ENCODE data around the gene SLC35D1. TPM values are rescaled to one million over a fixed set of nuclear protein-coding genes. Genes with fewer than 3 reads are reported as not detected.

The SLC35D1 gene
- total RNA-seq, 4 donors from 2014 or later = 7.7 to 13.4 (median 9.2) TPM

DNA sequence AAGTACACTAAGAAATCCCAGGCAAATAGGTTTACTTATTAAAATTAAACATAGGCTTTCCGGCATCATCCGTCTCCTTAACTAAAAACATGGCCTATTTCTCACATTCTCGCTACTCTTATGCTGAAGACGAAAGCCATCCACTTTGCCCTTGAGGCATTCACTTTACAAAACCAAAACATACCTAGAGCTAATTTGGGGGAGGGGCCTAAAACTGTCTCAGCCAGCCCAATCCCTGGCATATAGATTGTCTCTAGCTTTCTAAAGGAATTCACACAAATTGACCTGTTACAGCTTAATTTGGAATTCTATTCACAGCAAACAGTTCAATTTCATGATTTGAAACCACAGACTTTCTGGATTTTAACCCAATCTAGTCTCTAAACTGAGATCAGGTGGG lies 34.8 kb downstream of the SLC35D1 start:
- Histone ChIP-seq H3K4me1 (peaks cover 7 to 55% (median 20%) of the 10 kb centered on the region in 3 donors), H3K36me3 (peaks cover 0 to 9% of the 10 kb centered on the region in 2 donors), H3K9me3 (no peaks in the 10 kb centered on the region), H3K4me3 (no peak overlapping the region), H3K27ac (peak overlapping the region; percentile 65 to 77 (median 68)), H3K27me3 (no peaks in the 10 kb centered on the region)
- no peak for ATAC-seq
- whole genome bisulfite sequencing, 2 donors (ENCODE audit: low coverage in 1 of 2) = 56 to 75% methylated on average over 3 to 4 of the region's 4 CpGs
- TF ChIP-seq POLR2A (IDR thresholded peaks at IDR 0.05) (no peak), EP300 (IDR thresholded peaks at IDR 0.05) (no peak), POLR2AphosphoS5 (IDR thresholded peaks at IDR 0.05) (no peak)
- TF ChIP-seq, protein P1, sequence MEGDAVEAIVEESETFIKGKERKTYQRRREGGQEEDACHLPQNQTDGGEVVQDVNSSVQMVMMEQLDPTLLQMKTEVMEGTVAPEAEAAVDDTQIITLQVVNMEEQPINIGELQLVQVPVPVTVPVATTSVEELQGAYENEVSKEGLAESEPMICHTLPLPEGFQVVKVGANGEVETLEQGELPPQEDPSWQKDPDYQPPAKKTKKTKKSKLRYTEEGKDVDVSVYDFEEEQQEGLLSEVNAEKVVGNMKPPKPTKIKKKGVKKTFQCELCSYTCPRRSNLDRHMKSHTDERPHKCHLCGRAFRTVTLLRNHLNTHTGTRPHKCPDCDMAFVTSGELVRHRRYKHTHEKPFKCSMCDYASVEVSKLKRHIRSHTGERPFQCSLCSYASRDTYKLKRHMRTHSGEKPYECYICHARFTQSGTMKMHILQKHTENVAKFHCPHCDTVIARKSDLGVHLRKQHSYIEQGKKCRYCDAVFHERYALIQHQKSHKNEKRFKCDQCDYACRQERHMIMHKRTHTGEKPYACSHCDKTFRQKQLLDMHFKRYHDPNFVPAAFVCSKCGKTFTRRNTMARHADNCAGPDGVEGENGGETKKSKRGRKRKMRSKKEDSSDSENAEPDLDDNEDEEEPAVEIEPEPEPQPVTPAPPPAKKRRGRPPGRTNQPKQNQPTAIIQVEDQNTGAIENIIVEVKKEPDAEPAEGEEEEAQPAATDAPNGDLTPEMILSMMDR (IDR thresholded peaks at IDR 0.05) = no peak

DNA sequence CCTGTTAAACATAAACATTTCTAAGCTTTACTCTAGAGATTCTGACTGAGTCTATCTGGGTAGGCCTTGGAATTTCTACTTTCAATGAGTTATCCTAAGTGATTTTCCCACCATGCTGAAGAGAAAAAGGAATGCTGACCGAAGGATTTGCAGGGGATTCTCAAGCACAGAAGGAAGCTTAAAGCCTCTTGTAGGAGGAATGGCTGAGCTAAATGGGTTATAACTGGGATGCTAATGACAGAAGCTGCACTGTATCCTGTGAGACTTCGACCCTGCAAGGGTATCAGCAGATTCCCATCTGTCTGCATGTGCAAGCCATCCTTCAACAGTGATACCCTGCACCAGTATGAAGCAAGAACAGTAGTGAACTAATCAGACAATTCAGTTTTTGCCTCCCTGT lies 35.4 kb downstream of the SLC35D1 start:
- H3K36me3 ChIP-seq = peaks cover 0 to 5% of the 10 kb centered on the region in 2 donors
- H3K4me3 ChIP-seq = no peak overlapping the region
- ATAC-seq = no peak
- H3K27ac ChIP-seq = peak overlapping the region; percentile 47 to 77 (median 68)
- peaks cover 7 to 55% (median 20%) of the 10 kb centered on the region in 3 donors for H3K4me1 ChIP-seq
- 53 to 83% methylated on average over 1 to 2 of the region's 2 CpGs for WGBS, 2 donors (ENCODE audit: low coverage in 1 of 2)
- no peaks in the 10 kb centered on the region for H3K9me3 ChIP-seq
- TF ChIP-seq POLR2AphosphoS5 (IDR thresholded peaks at IDR 0.05) = no peak
- TF ChIP-seq, protein P1 (IDR thresholded peaks at IDR 0.05) = no peak
- TF ChIP-seq POLR2A (IDR thresholded peaks at IDR 0.05) = no peak
- no peak for TF ChIP-seq EP300 (IDR thresholded peaks at IDR 0.05)
- H3K27me3 ChIP-seq = no peaks in the 10 kb centered on the region

DNA sequence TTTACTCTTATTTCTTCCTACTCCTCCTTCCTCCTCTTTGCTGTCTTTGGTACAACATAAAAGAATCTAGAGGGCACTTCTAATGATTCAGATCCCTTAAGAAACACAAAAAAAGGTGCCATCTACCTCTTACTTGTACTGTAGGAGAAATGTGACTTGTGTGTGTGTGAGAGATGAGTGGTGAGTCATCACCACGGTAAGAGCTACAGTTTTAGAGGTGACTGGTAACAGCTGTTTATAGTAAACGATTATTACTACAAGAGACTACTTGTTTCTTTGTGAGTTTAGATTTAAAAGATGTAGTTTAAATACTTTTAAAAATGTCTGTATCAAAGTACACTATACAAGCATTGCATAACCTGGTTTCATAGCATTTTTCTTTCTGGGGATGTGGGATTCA lies 40.4 kb downstream of the SLC35D1 start:
- H3K36me3 ChIP-seq = peaks cover 0 to 21% of the 10 kb centered on the region in 2 donors
- H3K27me3 ChIP-seq = no peaks in the 10 kb centered on the region
- ATAC-seq = no peak
- TF ChIP-seq POLR2AphosphoS5 (IDR thresholded peaks at IDR 0.05) (no peak), POLR2A (IDR thresholded peaks at IDR 0.05) (no peak), EP300 (IDR thresholded peaks at IDR 0.05) (no peak)
- TF ChIP-seq, protein P1 (IDR thresholded peaks at IDR 0.05) = no peak
- no peak overlapping the region for H3K27ac ChIP-seq
- H3K9me3 ChIP-seq = no peaks in the 10 kb centered on the region
- peaks cover 0 to 20% (median 0%) of the 10 kb centered on the region in 3 donors for H3K4me1 ChIP-seq
- H3K4me3 ChIP-seq = no peak overlapping the region
- 8 to 26% methylated on average over 2 of the region's 2 CpGs for WGBS, 2 donors (ENCODE audit: low coverage in 1 of 2)

DNA sequence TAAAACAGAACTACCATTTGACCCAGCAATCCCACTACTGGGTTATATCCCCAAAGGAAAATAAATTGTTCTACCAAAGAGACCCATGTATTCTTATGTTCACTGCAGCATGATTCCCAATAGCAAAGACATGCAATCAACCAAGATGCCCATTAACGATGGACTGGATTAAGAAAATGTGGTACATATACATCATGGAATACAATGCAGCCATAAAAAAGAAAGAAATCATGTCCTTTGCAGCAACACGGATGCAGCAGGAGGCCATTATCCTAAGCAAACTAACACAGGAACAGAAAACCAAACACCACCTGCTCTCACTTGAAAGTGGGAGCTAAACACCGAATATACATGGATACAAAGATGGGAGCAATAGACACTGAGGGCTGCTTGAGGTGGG lies 44.2 kb downstream of the SLC35D1 start:
- Histone ChIP-seq H3K4me3 (no peak overlapping the region), H3K4me1 (no peaks in the 10 kb centered on the region), H3K27me3 (no peaks in the 10 kb centered on the region), H3K9me3 (no peaks in the 10 kb centered on the region), H3K36me3 (peaks cover 0 to 28% of the 10 kb centered on the region in 2 donors), H3K27ac (no peak overlapping the region)
- no peak for TF ChIP-seq EP300 (IDR thresholded peaks at IDR 0.05)
- WGBS, 2 donors (ENCODE audit: low coverage in 1 of 2) = 81 to 98% methylated on average over 3 of the region's 3 CpGs
- no peak for ATAC-seq

DNA sequence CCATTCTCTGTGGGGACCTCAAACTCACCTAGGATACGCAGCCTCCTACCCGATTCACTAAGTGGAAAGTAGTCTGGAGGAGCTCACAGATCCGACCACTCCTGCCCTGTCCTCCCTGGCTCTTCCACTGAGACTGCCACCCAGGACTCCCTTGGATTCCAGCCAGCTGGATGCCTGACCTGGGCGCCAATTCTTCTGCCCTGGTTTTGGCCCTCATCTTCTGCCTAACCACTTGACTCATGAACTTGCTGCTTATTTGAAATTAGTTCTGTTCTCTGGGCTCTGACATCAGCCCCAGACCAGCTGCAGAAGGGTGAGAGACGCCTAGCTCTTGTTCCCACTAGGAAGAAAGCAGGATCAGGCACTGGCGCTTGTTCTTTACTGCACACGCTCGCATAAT lies 48.9 kb downstream of the SLC35D1 start:
- WGBS, 2 donors (ENCODE audit: low coverage in 1 of 2) = 89 to 93% methylated on average over 4 to 8 of the region's 8 CpGs
- Histone ChIP-seq H3K36me3 (peaks cover 0 to 31% of the 10 kb centered on the region in 2 donors), H3K4me3 (no peak overlapping the region), H3K27me3 (no peaks in the 10 kb centered on the region), H3K27ac (no peak overlapping the region), H3K4me1 (peaks cover 0 to 30% (median 3%) of the 10 kb centered on the region in 3 donors), H3K9me3 (no peaks in the 10 kb centered on the region)
- TF ChIP-seq, protein P1 (IDR thresholded peaks at IDR 0.05) = no peak
- TF ChIP-seq POLR2A (IDR thresholded peaks at IDR 0.05) (no peak), EP300 (IDR thresholded peaks at IDR 0.05) (no peak), POLR2AphosphoS5 (IDR thresholded peaks at IDR 0.05) (no peak)
- ATAC-seq = no peak

Measured in gastroesophageal sphincter (tissue), 4 donors.